SK-N-SH (cell line): ENCODE data around the gene TMEM151A. TPM values are rescaled to one million over a fixed set of nuclear protein-coding genes. Genes with fewer than 3 reads are reported as not detected.
A peak's percentile ranks its signal among the peaks of the same experiment; 100 is the strongest.

Experiments used
- CTCF ChIA-PET: fragments of 300-600, 350-600 bp; formaldehyde crosslinking; extraction: SDS; loops from one replicate; lab custom pipeline; 2021; lab: Yijun Ruan, JAX
- POLR2A ChIA-PET: fragments of 350-600 bp; sonication (Branson Sonifier 250); formaldehyde crosslinking; extraction: SDS; loops from one replicate; lab custom pipeline; 2020; ENCODE audit warnings: antibody characterized with exemption, inconsistent platforms; lab: Yijun Ruan, JAX
- DNase-seq: peaks from one replicate; pipeline ENCODE4 v3.0.0; 2012
- H2AFZ ChIP-seq: fragments of 200-600 bp; sonication (generic); 2 replicates; pipeline ENCODE4 v1.8.1; 2016; ENCODE audit warnings: antibody characterized with exemption, mild to moderate bottlenecking, low read depth
- H3F3A ChIP-seq: fragments of 200-600 bp; sonication (generic); replicated peaks from 2 replicates; pipeline ENCODE3; 2016; ENCODE audit warnings: antibody characterized with exemption, mild to moderate bottlenecking; ENCODE audit not compliant: insufficient read depth
- H3K27ac ChIP-seq, 2 experiments: fragments of 200-500 bp in 1 of 2; fragments of 200-600 bp in 1 of 2; sonication (Bioruptor generic) in 1 of 2; sonication (generic), shearing (Covaris generic) in 1 of 2; 2 replicates each; pipeline versions ENCODE4 v1.5.1 to v1.6.1; 2014 to 2016; ENCODE audit warnings: low read depth in 2 of 2, inconsistent platforms in 1 of 2, low read length in 1 of 2, mild to moderate bottlenecking in 1 of 2, mixed read lengths in 1 of 2
- H3K27me3 ChIP-seq: fragments of 200-600 bp; sonication (generic), shearing (Covaris generic); 2 replicates; pipeline ENCODE4 v1.6.1; 2016; ENCODE audit warnings: mixed run types; ENCODE audit not compliant: insufficient read depth
- H3K36me3 ChIP-seq, 2 experiments: fragments of 200-500 bp in 1 of 2; fragments of 200-600 bp in 1 of 2; sonication (Bioruptor generic) in 1 of 2; sonication (generic) in 1 of 2; replicated peaks in 1 of 2; 2 replicates each; pipeline versions ENCODE3 to v1.5.1; 2014 to 2016; ENCODE audit warnings: low read length in 1 of 2, mild to moderate bottlenecking in 1 of 2; ENCODE audit not compliant: insufficient read depth in 2 of 2, control insufficient read depth in 1 of 2
- H3K4me1 ChIP-seq, 2 experiments: fragments of 200-500 bp in 1 of 2; fragments of 200-600 bp in 1 of 2; sonication (Bioruptor generic) in 1 of 2; sonication (generic), shearing (Covaris generic) in 1 of 2; 2 replicates each; pipeline versions ENCODE4 v1.5.1 to v1.6.1; 2014 to 2016; ENCODE audit warnings: low read depth in 1 of 2, low read length in 1 of 2, mixed run types in 1 of 2; ENCODE audit not compliant: insufficient read depth in 2 of 2, control insufficient read depth in 1 of 2
- H3K4me2 ChIP-seq: fragments of 200-600 bp; sonication (generic), shearing (Covaris generic); 2 replicates; pipeline ENCODE4 v1.6.1; 2017; ENCODE audit warnings: mixed run types
- H3K4me3 ChIP-seq, 2 experiments: fragments of 200-500 bp in 1 of 2; fragments of 200-600 bp in 1 of 2; sonication (Bioruptor generic) in 1 of 2; sonication (generic), shearing (Covaris generic) in 1 of 2; 2 replicates each; pipeline versions ENCODE4 v1.5.1 to v1.8.1; 2014 to 2016; ENCODE audit warnings: low read depth in 2 of 2, inconsistent platforms in 1 of 2, low read length in 1 of 2, mild to moderate bottlenecking in 1 of 2, mixed read lengths in 1 of 2, moderate library complexity in 1 of 2
- H3K79me2 ChIP-seq: fragments of 200-600 bp; sonication (generic); 2 replicates; pipeline ENCODE4 v1.8.1; 2017; ENCODE audit warnings: mild to moderate bottlenecking; ENCODE audit not compliant: insufficient read depth
- H3K9ac ChIP-seq: fragments of 200-600 bp; sonication (generic); 2 replicates; pipeline ENCODE4 v1.6.1; 2017; ENCODE audit warnings: mixed run types
- H3K9me2 ChIP-seq: fragments of 200-600 bp; sonication (generic); 2 replicates; pipeline ENCODE4 v1.6.1; 2017; ENCODE audit warnings: mixed run types
- H3K9me3 ChIP-seq: fragments of 200-600 bp; sonication (generic); 2 replicates; pipeline ENCODE4 v1.6.1; 2017; ENCODE audit warnings: mixed run types, mild to moderate bottlenecking, moderate library complexity
- H4K20me1 ChIP-seq: fragments of 200-600 bp; sonication (generic); 2 replicates; pipeline ENCODE4 v1.6.1; 2017; ENCODE audit warnings: mild to moderate bottlenecking, mixed run types; ENCODE audit not compliant: insufficient read depth
- CHD2 ChIP-seq: fragments of 150-350 bp; IDR thresholded peaks from 2 replicates; pipeline ENCODE4 v1.6.1; 2018; ENCODE audit warnings: low read length; ENCODE audit not compliant: partially characterized antibody
- EP300 ChIP-seq, 2 experiments: IDR thresholded peaks; 2 replicates each; pipeline versions ENCODE4 v1.4.0 to v1.6.1; 2012; ENCODE audit warnings: borderline replicate concordance in 1 of 2, low read depth in 1 of 2, low read length in 1 of 2
- EZH2phosphoT487 ChIP-seq: fragments of 200-600 bp; sonication (generic); IDR thresholded peaks from 2 replicates; pipeline ENCODE4 v1.6.1; 2017; ENCODE audit warnings: low read depth, mixed run types, mild to moderate bottlenecking, antibody characterized with exemption, moderate library complexity, borderline replicate concordance
- FOSL2 ChIP-seq: IDR thresholded peaks from 2 replicates; pipeline ENCODE4 v1.4.0; 2012; ENCODE audit warnings: low read depth, mild to moderate bottlenecking, moderate library complexity, borderline replicate concordance
- GABPA ChIP-seq: IDR thresholded peaks from 2 replicates; pipeline ENCODE4 v1.4.0; 2012; ENCODE audit warnings: low read depth, mild to moderate bottlenecking
- GATA2 ChIP-seq: sonication (generic); formaldehyde crosslinking; IDR thresholded peaks from 2 replicates; pipeline ENCODE4 v1.5.0; 2020; ENCODE audit warnings: mild to moderate bottlenecking, missing genetic modification reagents
- JUND ChIP-seq: IDR thresholded peaks from 2 replicates; pipeline ENCODE4 v1.4.0; 2012
- MEF2A ChIP-seq: IDR thresholded peaks from 2 replicates; pipeline ENCODE4 v1.4.0; 2012; ENCODE audit warnings: low read depth, borderline replicate concordance
- MXI1 ChIP-seq: IDR thresholded peaks from 2 replicates; pipeline ENCODE4 v1.6.1; 2012; ENCODE audit warnings: mild to moderate bottlenecking, low read depth, low read length, improper control_type of control experiment
- RAD21 ChIP-seq: IDR thresholded peaks from 2 replicates; pipeline ENCODE4 v1.6.1; 2012; ENCODE audit warnings: mild to moderate bottlenecking, low read length
- SMC3 ChIP-seq: IDR thresholded peaks from 2 replicates; pipeline ENCODE4 v1.6.1; 2012; ENCODE audit warnings: low read depth, low read length, improper control_type of control experiment
- TCF12 ChIP-seq: IDR thresholded peaks from 2 replicates; pipeline ENCODE4 v1.4.0; 2012
- TEAD4 ChIP-seq: IDR thresholded peaks from 2 replicates; pipeline ENCODE4 v1.4.0; 2012; ENCODE audit warnings: mild to moderate bottlenecking, borderline replicate concordance; ENCODE audit not compliant: insufficient read depth
- WGBS: methylation state at CpG from one replicate; pipeline ENCODE4 v1.1.6; 2017; ENCODE audit warnings: low lambda C conversion rate; 5-methylcytosine and 5-hydroxymethylcytosine counted together
- polyA plus RNA-seq, 3 experiments: library from polyadenylated mRNA; depleted of rRNA; stranded (reverse); fragments of >200 nt; gene quantifications; 2 replicates each; pipeline ENCODE4 v1.2.3, GENCODE V29; 2012
- TF ChIP-seq, protein P1 (sequence below): IDR thresholded peaks from 2 replicates; pipeline ENCODE4 v1.4.0; 2012; ENCODE audit warnings: low read depth
- TF ChIP-seq, protein P2 (sequence below): IDR thresholded peaks from 2 replicates; pipeline ENCODE4; 2012
- TF ChIP-seq, protein P3 (sequence below): fragments of 200-600 bp; sonication (generic); IDR thresholded peaks from 2 replicates; pipeline ENCODE4 v1.6.1; 2017; ENCODE audit warnings: antibody characterized with exemption, mild to moderate bottlenecking, moderate library complexity
- TF ChIP-seq, protein P4 (sequence below): fragments of 150-350 bp; IDR thresholded peaks from 2 replicates; pipeline ENCODE4 v1.6.1; 2017; ENCODE audit warnings: antibody characterized with exemption, low read length, low read depth, borderline replicate concordance
- TF ChIP-seq, protein P5 (sequence below): fragments of 150-350 bp; IDR thresholded peaks from 2 replicates; pipeline ENCODE4 v1.6.1; 2016; ENCODE audit warnings: mild to moderate bottlenecking, low read depth, low read length
- TF ChIP-seq, protein P6 (sequence below): IDR thresholded peaks from 2 replicates; pipeline ENCODE4 v1.4.0; 2012; ENCODE audit warnings: low read depth, borderline replicate concordance
- TF ChIP-seq, protein P7 (sequence below): IDR thresholded peaks from 2 replicates; pipeline ENCODE4 v1.4.0; 2012; ENCODE audit warnings: low read depth, borderline replicate concordance

The TMEM151A gene
- polyA plus RNA-seq, 1 of the 3 experiments (the other 2 are of a cell fraction): 0.35 TPM

DNA sequence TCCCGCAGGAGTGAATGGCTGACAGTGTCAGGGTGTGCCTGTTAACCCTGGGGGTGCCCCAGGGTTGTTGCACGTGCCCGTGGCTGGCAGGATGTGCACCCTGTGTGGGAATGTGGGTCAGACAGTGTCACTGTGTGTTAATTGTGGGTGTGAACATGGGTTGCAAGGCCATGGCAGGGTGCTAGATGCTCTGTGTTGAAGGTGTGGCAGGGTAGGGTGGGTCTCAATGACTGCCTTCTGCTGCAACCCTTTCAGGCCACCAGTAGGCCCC lies 36.3 kb downstream of the TMEM151A start (continued):
- no peak for TF ChIP-seq MXI1
- no peak for TF ChIP-seq TCF12
- TF ChIP-seq RAD21: no peak
- TF ChIP-seq, all 33 proteins: peak for 0

DNA sequence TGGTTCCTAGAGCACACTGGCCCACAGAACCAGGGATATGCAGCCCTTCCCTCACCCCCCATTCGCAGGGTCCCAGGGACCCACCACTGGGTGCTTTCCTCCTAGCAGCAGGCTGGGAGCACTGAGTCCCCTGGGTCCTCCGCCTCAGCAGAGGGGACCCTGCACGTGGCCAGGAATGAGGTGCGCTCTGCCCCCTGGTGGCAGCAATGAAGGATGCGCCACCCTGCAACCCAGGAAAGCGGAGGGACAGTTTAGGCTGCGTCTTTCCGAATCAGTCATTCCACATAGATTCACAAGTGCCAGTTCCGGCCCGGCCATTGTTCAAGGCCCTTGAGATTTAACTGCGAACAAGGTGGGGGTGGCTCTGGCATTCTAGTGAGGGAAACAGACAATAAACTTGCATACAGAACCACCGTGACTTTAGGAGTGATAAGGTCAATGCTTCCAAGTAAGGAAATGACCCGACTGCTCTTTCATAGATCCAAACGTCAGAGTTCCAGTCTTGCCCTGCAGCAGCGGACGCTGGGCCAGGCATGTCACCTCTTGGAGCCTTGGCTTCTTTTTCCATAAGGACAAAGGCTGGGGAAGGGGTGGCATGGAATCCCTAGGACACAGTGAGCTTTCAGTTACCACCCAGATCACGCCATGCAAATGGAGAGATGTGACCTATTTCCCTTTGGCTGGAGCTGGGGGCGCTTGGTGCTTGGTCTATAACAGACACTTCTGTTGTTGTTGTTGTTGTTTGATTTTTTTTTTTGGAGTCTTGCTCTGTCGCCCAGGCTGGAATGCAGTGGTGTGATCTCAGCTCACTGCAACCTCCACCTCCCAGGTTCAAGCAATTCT lies 36.8 kb downstream of the TMEM151A start:
- Histone ChIP-seq H3K4me3 (peak overlapping the region in 1 of 2 experiments; percentile 21; a peak in 1 of 4 replicates), H3F3A (peaks cover 9% of the 10 kb centered on the region), H3K9me2 (no peaks in the 10 kb centered on the region), H4K20me1 (no peaks in the 10 kb centered on the region), H3K27ac (peak overlapping the region; percentile 13 to 80; a peak in 3 of 4 replicates), H3K9me3 (no peaks in the 10 kb centered on the region), H3K4me2 (peak overlapping the region; percentile 31; the same call in 1 of the 2 replicates), H3K27me3 (no peaks in the 10 kb centered on the region), H3K4me1 (peaks cover 28 to 36% of the 10 kb centered on the region in 2 experiments; a peak in 3 of 4 replicates), H3K79me2 (no peaks in the 10 kb centered on the region), H2AFZ (peak overlapping the region; percentile 26; the same call in 1 of the 2 replicates), H3K36me3 (peaks cover 7 to 17% of the 10 kb centered on the region in 2 experiments), H3K9ac (peak overlapping the region; percentile 15; the same call in 1 of the 2 replicates)
- 26% methylated on average over 19 of the region's 19 CpGs for WGBS
- peak; percentile 93 for DNase-seq
- TF ChIP-seq, protein P1, sequence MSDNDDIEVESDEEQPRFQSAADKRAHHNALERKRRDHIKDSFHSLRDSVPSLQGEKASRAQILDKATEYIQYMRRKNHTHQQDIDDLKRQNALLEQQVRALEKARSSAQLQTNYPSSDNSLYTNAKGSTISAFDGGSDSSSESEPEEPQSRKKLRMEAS: peak; percentile 99
- no peak for TF ChIP-seq MEF2A
- TF ChIP-seq, protein P2, sequence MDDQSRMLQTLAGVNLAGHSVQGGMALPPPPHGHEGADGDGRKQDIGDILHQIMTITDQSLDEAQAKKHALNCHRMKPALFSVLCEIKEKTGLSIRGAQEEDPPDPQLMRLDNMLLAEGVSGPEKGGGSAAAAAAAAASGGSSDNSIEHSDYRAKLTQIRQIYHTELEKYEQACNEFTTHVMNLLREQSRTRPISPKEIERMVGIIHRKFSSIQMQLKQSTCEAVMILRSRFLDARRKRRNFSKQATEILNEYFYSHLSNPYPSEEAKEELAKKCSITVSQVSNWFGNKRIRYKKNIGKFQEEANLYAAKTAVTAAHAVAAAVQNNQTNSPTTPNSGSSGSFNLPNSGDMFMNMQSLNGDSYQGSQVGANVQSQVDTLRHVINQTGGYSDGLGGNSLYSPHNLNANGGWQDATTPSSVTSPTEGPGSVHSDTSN: no peak
- no peak for TF ChIP-seq GABPA
- no peak for TF ChIP-seq JUND
- TF ChIP-seq, protein P3, sequence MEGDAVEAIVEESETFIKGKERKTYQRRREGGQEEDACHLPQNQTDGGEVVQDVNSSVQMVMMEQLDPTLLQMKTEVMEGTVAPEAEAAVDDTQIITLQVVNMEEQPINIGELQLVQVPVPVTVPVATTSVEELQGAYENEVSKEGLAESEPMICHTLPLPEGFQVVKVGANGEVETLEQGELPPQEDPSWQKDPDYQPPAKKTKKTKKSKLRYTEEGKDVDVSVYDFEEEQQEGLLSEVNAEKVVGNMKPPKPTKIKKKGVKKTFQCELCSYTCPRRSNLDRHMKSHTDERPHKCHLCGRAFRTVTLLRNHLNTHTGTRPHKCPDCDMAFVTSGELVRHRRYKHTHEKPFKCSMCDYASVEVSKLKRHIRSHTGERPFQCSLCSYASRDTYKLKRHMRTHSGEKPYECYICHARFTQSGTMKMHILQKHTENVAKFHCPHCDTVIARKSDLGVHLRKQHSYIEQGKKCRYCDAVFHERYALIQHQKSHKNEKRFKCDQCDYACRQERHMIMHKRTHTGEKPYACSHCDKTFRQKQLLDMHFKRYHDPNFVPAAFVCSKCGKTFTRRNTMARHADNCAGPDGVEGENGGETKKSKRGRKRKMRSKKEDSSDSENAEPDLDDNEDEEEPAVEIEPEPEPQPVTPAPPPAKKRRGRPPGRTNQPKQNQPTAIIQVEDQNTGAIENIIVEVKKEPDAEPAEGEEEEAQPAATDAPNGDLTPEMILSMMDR: peak; percentile 94
- 0 out of 2 replicates have a peak, but pooled peaks have one; percentile 41 for TF ChIP-seq TEAD4
- TF ChIP-seq TCF12: no peak
- peak; percentile 88 for TF ChIP-seq RAD21
- peak; percentile 63 for TF ChIP-seq CHD2
- no peak for TF ChIP-seq EZH2phosphoT487
- TF ChIP-seq FOSL2: no peak
- TF ChIP-seq SMC3: peak; percentile 97
- no peak for TF ChIP-seq EP300 (IDR thresholded peaks at IDR 0.05; ENCODE audit: borderline replicate concordance in 1 of 2, low read depth in 1 of 2, low read length in 1 of 2)
- TF ChIP-seq, protein P4, sequence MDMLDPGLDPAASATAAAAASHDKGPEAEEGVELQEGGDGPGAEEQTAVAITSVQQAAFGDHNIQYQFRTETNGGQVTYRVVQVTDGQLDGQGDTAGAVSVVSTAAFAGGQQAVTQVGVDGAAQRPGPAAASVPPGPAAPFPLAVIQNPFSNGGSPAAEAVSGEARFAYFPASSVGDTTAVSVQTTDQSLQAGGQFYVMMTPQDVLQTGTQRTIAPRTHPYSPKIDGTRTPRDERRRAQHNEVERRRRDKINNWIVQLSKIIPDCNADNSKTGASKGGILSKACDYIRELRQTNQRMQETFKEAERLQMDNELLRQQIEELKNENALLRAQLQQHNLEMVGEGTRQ: 0 out of 2 replicates have a peak, but pooled peaks have one; percentile 31
- peak; percentile 91 for TF ChIP-seq MXI1
- TF ChIP-seq, protein P5, sequence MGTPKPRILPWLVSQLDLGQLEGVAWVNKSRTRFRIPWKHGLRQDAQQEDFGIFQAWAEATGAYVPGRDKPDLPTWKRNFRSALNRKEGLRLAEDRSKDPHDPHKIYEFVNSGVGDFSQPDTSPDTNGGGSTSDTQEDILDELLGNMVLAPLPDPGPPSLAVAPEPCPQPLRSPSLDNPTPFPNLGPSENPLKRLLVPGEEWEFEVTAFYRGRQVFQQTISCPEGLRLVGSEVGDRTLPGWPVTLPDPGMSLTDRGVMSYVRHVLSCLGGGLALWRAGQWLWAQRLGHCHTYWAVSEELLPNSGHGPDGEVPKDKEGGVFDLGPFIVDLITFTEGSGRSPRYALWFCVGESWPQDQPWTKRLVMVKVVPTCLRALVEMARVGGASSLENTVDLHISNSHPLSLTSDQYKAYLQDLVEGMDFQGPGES: no peak
- TF ChIP-seq GATA2: no peak
- TF ChIP-seq, protein P6, sequence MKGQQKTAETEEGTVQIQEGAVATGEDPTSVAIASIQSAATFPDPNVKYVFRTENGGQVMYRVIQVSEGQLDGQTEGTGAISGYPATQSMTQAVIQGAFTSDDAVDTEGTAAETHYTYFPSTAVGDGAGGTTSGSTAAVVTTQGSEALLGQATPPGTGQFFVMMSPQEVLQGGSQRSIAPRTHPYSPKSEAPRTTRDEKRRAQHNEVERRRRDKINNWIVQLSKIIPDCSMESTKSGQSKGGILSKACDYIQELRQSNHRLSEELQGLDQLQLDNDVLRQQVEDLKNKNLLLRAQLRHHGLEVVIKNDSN: peak; percentile 76; the same call in 1 of the 2 replicates
- TF ChIP-seq, protein P7, sequence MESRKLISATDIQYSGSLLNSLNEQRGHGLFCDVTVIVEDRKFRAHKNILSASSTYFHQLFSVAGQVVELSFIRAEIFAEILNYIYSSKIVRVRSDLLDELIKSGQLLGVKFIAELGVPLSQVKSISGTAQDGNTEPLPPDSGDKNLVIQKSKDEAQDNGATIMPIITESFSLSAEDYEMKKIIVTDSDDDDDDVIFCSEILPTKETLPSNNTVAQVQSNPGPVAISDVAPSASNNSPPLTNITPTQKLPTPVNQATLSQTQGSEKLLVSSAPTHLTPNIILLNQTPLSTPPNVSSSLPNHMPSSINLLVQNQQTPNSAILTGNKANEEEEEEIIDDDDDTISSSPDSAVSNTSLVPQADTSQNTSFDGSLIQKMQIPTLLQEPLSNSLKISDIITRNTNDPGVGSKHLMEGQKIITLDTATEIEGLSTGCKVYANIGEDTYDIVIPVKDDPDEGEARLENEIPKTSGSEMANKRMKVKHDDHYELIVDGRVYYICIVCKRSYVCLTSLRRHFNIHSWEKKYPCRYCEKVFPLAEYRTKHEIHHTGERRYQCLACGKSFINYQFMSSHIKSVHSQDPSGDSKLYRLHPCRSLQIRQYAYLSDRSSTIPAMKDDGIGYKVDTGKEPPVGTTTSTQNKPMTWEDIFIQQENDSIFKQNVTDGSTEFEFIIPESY: no peak
- CTCF ChIA-PET: interaction anchor here (0.8 to 8.8 kb wide), 6 partner anchors 9 to 110 kb away, joined by 3 to 280 read pairs (median 5); partner anchors contain the start of genes CD248 and MRPL11
- POLR2A ChIA-PET: interaction anchor here (1.1 to 2.3 kb wide), 2 partner anchors 16 to 17 kb away, joined by 5 to 12 read pairs; no protein-coding TSS in a partner anchor
